Transverse colon (tissue), 3 donors: Measurements from ENCODE around the gene SLFN13.

ENCODE experiments used
- CTCF ChIP-seq, 5 experiments: fragments of 200-600 bp in 3 of 5; fragments of 450-650 bp in 2 of 5; sonication (generic) in 3 of 5; IDR thresholded peaks; 1 replicate in 2 of 5; 2 replicates in 3 of 5; pipeline ENCODE4 v1.5.1; 2016 to 2017; ENCODE audit warnings: antibody characterized with exemption in 5 of 5, inconsistent platforms in 3 of 5, mild to moderate bottlenecking in 2 of 5, moderate library complexity in 1 of 5
- EP300 ChIP-seq: sonication (generic); formaldehyde crosslinking; IDR thresholded peaks from one replicate; pipeline ENCODE4 v1.6.1; 2017; ENCODE audit warnings: antibody characterized with exemption, low read depth
- POLR2A ChIP-seq: fragments of 450-650 bp; IDR thresholded peaks from one replicate; pipeline ENCODE4 v1.6.1; 2016; ENCODE audit warnings: antibody characterized with exemption, mild to moderate bottlenecking, moderate library complexity

- TF ChIP-seq CTCF (IDR thresholded peaks at IDR 0.05) (no peak), EP300 (no peak), POLR2A (no peak)
These were observed 19.9 kb upstream of the SLFN13 start for GRCh38 chr17:35468475-35468874.
